H1 (cell line): ENCODE measurements around the gene ACTG1. TPM values are rescaled to one million over a fixed set of nuclear protein-coding genes. Genes with fewer than 3 reads are reported as not detected.

Experiments
- CTCF ChIA-PET: fragments of 300-600 bp; sonication (Branson Sonifier 250); formaldehyde crosslinking; loops from one replicate; lab custom pipeline; 2021; ENCODE audit not compliant: partially characterized antibody; lab: Charles Lee
- POLR2A ChIA-PET: fragments of 300-600 bp; sonication (Branson Sonifier 250); formaldehyde crosslinking; loops from one replicate; lab custom pipeline; 2021; ENCODE audit warnings: inconsistent platforms; ENCODE audit not compliant: partially characterized antibody; lab: Charles Lee
- DNase-seq, 2 experiments: peaks; one replicate each; pipeline versions ENCODE4 v3.0.0 to v3.0.0-alpha.2; 2010 to 2022; ENCODE audit warnings: low spot score in 2 of 2, low read depth in 1 of 2, mixed read lengths in 1 of 2
- FAIRE-seq: peaks from 2 replicates; lab custom pipeline; 2011; peaks lifted over from hg19 to GRCh38; lab: Jason Lieb, UNC
- H2AFZ ChIP-seq: 2 replicates; pipeline ENCODE4 v1.8.1; 2012; ENCODE audit warnings: low read length, inconsistent platforms
- H2AK5ac ChIP-seq: 2 replicates; pipeline ENCODE4 v1.6.1; 2013; ENCODE audit warnings: low read depth, low read length
- H2BK120ac ChIP-seq: replicated peaks from 2 replicates; pipeline ENCODE3; 2013; ENCODE audit warnings: low read depth, low read length, inconsistent platforms
- H2BK12ac ChIP-seq: 2 replicates; pipeline ENCODE4 v1.6.1; 2013; ENCODE audit warnings: low read depth, low read length
- H2BK15ac ChIP-seq: 2 replicates; pipeline ENCODE4 v1.6.1; 2013; ENCODE audit warnings: low read length
- H2BK20ac ChIP-seq: 2 replicates; pipeline ENCODE4 v1.6.1; 2013; ENCODE audit warnings: low read length
- H2BK5ac ChIP-seq: 2 replicates; pipeline ENCODE4 v1.6.1; 2013; ENCODE audit warnings: low read depth, low read length
- H3K14ac ChIP-seq: 2 replicates; pipeline ENCODE4 v1.6.1; 2013; ENCODE audit warnings: inconsistent platforms; ENCODE audit not compliant: insufficient read length
- H3K18ac ChIP-seq: 2 replicates; pipeline ENCODE4 v1.6.1; 2013; ENCODE audit warnings: low read length; ENCODE audit errors: extremely low read depth
- H3K23ac ChIP-seq: 2 replicates; pipeline ENCODE4 v1.6.1; 2013; ENCODE audit warnings: inconsistent platforms; ENCODE audit not compliant: insufficient read length
- H3K23me2 ChIP-seq: 2 replicates; pipeline ENCODE4 v1.6.1; 2013; ENCODE audit warnings: low read depth, low read length
- H3K27ac ChIP-seq: 2 replicates; pipeline ENCODE4 v1.6.1; 2011; ENCODE audit warnings: low read depth, low read length, inconsistent platforms
- H3K27me3 ChIP-seq, 4 experiments: replicated peaks in 1 of 4; 1 replicate in 1 of 4; 2 replicates in 3 of 4; pipeline versions ENCODE4 v1.6.1 to v1.8.1; 2011 to 2013; ENCODE audit warnings: low read length in 3 of 4, mild to moderate bottlenecking in 3 of 4, inconsistent platforms in 2 of 4, mixed read lengths in 2 of 4, moderate library complexity in 1 of 4; ENCODE audit not compliant: control insufficient read depth in 3 of 4, insufficient read depth in 3 of 4; ENCODE audit errors: extremely low read depth in 1 of 4
- H3K36me3 ChIP-seq, 4 experiments: 2 replicates each; pipeline versions ENCODE4 v1.6.1 to v1.8.1; 2011 to 2013; ENCODE audit warnings: mild to moderate bottlenecking in 4 of 4, low read length in 3 of 4, moderate library complexity in 2 of 4, control low read depth in 1 of 4, inconsistent platforms in 1 of 4; ENCODE audit not compliant: insufficient read depth in 4 of 4, control insufficient read depth in 2 of 4
- H3K4ac ChIP-seq: replicated peaks from 2 replicates; pipeline ENCODE3; 2013; ENCODE audit warnings: low read length, low read depth, mixed read lengths, inconsistent platforms; ENCODE audit not compliant: insufficient read length
- H3K4me1 ChIP-seq, 4 experiments: replicated peaks in 1 of 4; 1 replicate in 1 of 4; 2 replicates in 3 of 4; pipeline versions ENCODE4 v1.6.1 to v1.8.1; 2011 to 2013; ENCODE audit warnings: low read length in 3 of 4, inconsistent platforms in 2 of 4, mixed read lengths in 1 of 4; ENCODE audit not compliant: insufficient read depth in 4 of 4, control insufficient read depth in 3 of 4
- H3K4me2 ChIP-seq, 2 experiments: 2 replicates each; pipeline versions ENCODE4 v1.6.1 to v1.8.1; 2011 to 2013; ENCODE audit warnings: low read depth in 2 of 2, low read length in 2 of 2, control low read depth in 1 of 2, inconsistent platforms in 1 of 2, mild to moderate bottlenecking in 1 of 2; ENCODE audit not compliant: insufficient read depth in 1 of 2
- H3K4me3 ChIP-seq, 4 experiments: fragments of 200-600, 300-600 bp in 1 of 4; sonication (generic), shearing (Covaris generic), sonication (Bioruptor Twin) in 1 of 4; 2 replicates each; pipeline versions ENCODE4 v1.5.1 to v1.8.1; 2011 to 2016; ENCODE audit warnings: low read length in 4 of 4, low read depth in 3 of 4, control low read depth in 2 of 4, inconsistent platforms in 2 of 4, mild to moderate bottlenecking in 2 of 4, mixed read lengths in 1 of 4, moderate library complexity in 1 of 4; ENCODE audit not compliant: insufficient read depth in 2 of 4; ENCODE audit errors: extremely low read depth in 1 of 4
- H3K56ac ChIP-seq: replicated peaks from 2 replicates; pipeline ENCODE3; 2013; ENCODE audit warnings: low read depth, mild to moderate bottlenecking, mixed read lengths, low read length, inconsistent platforms; ENCODE audit not compliant: insufficient read length
- H3K79me1 ChIP-seq: 2 replicates; pipeline ENCODE4 v1.6.1; 2013; ENCODE audit warnings: low read depth, low read length, control low read depth
- H3K79me2 ChIP-seq, 2 experiments: 2 replicates each; pipeline versions ENCODE4 v1.6.1 to v1.8.1; 2012 to 2013; ENCODE audit warnings: low read length in 2 of 2, mild to moderate bottlenecking in 2 of 2, inconsistent platforms in 1 of 2; ENCODE audit not compliant: insufficient read depth in 2 of 2, control insufficient read depth in 1 of 2
- H3K9ac ChIP-seq, 4 experiments: replicated peaks in 1 of 4; 1 replicate in 1 of 4; 2 replicates in 3 of 4; pipeline versions ENCODE4 v1.6.1 to v1.8.1; 2011 to 2013; ENCODE audit warnings: low read depth in 3 of 4, low read length in 3 of 4, control low read depth in 2 of 4, mild to moderate bottlenecking in 2 of 4, moderate library complexity in 2 of 4, inconsistent platforms in 1 of 4; ENCODE audit errors: extremely low read depth in 1 of 4
- H3K9me3 ChIP-seq, 2 experiments: 2 replicates each; pipeline versions ENCODE4 v1.6.1 to v1.8.1; 2012 to 2013; ENCODE audit warnings: mild to moderate bottlenecking in 2 of 2, moderate library complexity in 2 of 2, control low read depth in 1 of 2, inconsistent platforms in 1 of 2, low read depth in 1 of 2, low read length in 1 of 2, mixed read lengths in 1 of 2; ENCODE audit not compliant: insufficient read depth in 2 of 2
- H4K20me1 ChIP-seq, 2 experiments: replicated peaks in 1 of 2; 2 replicates each; pipeline versions ENCODE3 to v1.8.1; 2011 to 2013; ENCODE audit warnings: inconsistent platforms in 2 of 2, low read length in 2 of 2, mild to moderate bottlenecking in 1 of 2; ENCODE audit not compliant: insufficient read depth in 2 of 2, control insufficient read depth in 1 of 2
- H4K5ac ChIP-seq: 2 replicates; pipeline ENCODE4 v1.6.1; 2013; ENCODE audit warnings: low read length, low read depth, mixed read lengths, inconsistent platforms; ENCODE audit not compliant: insufficient read length
- H4K8ac ChIP-seq: 2 replicates; pipeline ENCODE4 v1.8.0; 2013; ENCODE audit warnings: mild to moderate bottlenecking, moderate library complexity, low read length, inconsistent platforms; ENCODE audit not compliant: insufficient read depth; ENCODE audit errors: extremely low read depth
- H4K91ac ChIP-seq: replicated peaks from 2 replicates; pipeline ENCODE3; 2013; ENCODE audit warnings: low read length, mixed read lengths, inconsistent platforms; ENCODE audit not compliant: insufficient read length
- CBX5 ChIP-seq: fragments of 300-800, 300-1000 bp; sonication (generic); IDR thresholded peaks from 2 replicates; pipeline ENCODE4 v1.7.1; 2016; ENCODE audit warnings: antibody characterized with exemption, low read length, low read depth
- JUN ChIP-seq: IDR thresholded peaks from 2 replicates; pipeline ENCODE4 v1.6.1; 2011; ENCODE audit warnings: low read depth, mild to moderate bottlenecking, improper control_type of control experiment, low read length
- SP1 ChIP-seq: IDR thresholded peaks from 2 replicates; pipeline ENCODE4 v1.6.1; 2011; ENCODE audit warnings: low read depth, low read length
- ZNF274 ChIP-seq: IDR thresholded peaks from 2 replicates; pipeline ENCODE4 v1.7.0; 2012; ENCODE audit warnings: low read length, borderline replicate concordance; ENCODE audit errors: extremely low read depth
- WGBS, 2 experiments: shearing (Covaris generic) in 1 of 2; methylation state at CpG; one replicate each; pipeline versions ENCODE4 v1.1.6 to v1.1.7; 2013 to 2015; ENCODE audit warnings: low lambda C conversion rate in 2 of 2, mixed read lengths in 2 of 2, inconsistent platforms in 1 of 2, low coverage in 1 of 2, missing lambda C conversion rate in 1 of 2; ENCODE audit not compliant: insufficient replicate concordance in 2 of 2, insufficient coverage in 1 of 2, insufficient read length in 1 of 2; ENCODE audit errors: extremely low coverage in 1 of 2, missing lambda C conversion rate in 1 of 2; 5-methylcytosine and 5-hydroxymethylcytosine counted together
- polyA plus RNA-seq, 7 experiments: library from polyadenylated mRNA; depleted of rRNA in 3 of 7; stranded (reverse) in 5 of 7; unstranded in 2 of 7; fragments of >200 nt in 5 of 7; fragments of 200-250 nt in 2 of 7; gene quantifications; 1 replicate in 5 of 7; 2 replicates in 1 of 7; 4 replicates in 1 of 7; pipeline versions ENCODE4 v1.2.1 to v1.2.3, GENCODE V29; 2011 to 2013; ENCODE audit warnings: missing spikeins in 2 of 7, mixed read lengths in 2 of 7
- total RNA-seq: library from RNA; stranded (reverse); fragmentation: NEBNext Ultra II Directional; extraction: Animal tissue kit (Norgen Biotek cat#: 25700); gene quantifications from 2 replicates; pipeline ENCODE4 v1.2.1, GENCODE V29; 2021

The ACTG1 gene
- total and polyA plus RNA-seq, 2 of the 8 experiments (the other 6 are each of a cell fraction or from before 2014, with no cell fraction given) = 3,535 to 5,010 TPM

DNA sequence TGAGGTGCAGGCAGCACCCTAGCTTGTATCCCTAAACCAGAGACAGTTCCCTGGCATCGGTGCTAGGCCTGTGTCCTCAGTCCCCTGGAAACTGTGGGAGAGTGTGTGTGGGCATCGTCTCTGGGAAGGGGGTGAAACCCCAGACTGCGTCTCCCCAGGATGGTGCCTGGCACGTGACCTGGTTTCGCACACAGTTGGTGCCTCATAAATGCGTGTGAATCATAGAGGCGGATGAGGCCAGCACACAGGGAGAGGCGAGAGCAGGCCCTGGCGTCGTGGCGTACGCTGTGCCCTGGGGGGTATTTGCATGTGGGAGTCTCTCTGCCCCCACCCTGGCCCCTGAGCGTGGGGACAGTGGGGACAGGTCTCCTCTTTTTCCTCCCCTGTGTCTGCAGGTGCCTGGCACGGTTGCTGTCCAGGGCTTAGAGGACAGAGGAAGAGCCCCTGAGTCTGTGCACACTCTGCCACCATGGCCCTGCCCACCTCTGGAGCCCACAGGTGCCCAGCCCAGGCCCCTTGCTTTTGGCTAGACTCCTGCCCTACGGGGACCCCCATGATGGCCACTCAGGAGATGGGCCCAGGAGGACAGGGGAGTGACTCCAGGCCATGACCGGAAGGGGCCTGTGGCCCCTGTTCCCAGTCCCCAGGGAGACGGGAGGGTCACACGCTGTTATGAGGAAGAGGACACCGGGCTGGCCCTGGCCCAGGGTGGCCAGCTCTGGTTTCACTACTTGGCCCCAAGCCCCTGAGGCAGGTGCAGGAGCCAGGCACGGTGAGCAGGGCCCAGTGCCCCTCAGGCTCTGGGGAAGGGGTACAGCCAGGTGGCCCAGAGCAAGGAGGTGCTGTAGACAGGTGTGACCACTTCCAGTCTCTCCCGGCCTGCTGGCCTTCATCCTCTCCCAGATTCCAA lies 14.3 kb upstream of the ACTG1 start:
- Histone ChIP-seq H3K27me3 (peaks cover 0 to 7% (median 5%) of the 10 kb centered on the region in 4 experiments; a peak in 4 of 7 replicates), H2BK12ac (no peak overlapping the region), H3K36me3 (no peaks in the 10 kb centered on the region), H3K56ac (no peak overlapping the region), H3K18ac (no peak overlapping the region), H3K4me1 (peaks cover 0 to 11% (median 6%) of the 10 kb centered on the region in 4 experiments; a peak in 5 of 7 replicates), H2AFZ (no peak overlapping the region), H3K79me1 (no peaks in the 10 kb centered on the region), H2AK5ac (no peak overlapping the region), H2BK5ac (no peak overlapping the region), H3K9ac (no peak overlapping the region), H3K4ac (peak overlapping the region; percentile 38), H3K14ac (no peak overlapping the region), H3K4me2 (no peak overlapping the region), H3K23me2 (peaks cover 11% of the 10 kb centered on the region; the same call in 1 of the 2 replicates), H2BK120ac (no peak overlapping the region), H2BK15ac (no peak overlapping the region), H3K79me2 (no peaks in the 10 kb centered on the region), H4K91ac (no peak overlapping the region), H3K4me3 (no peak overlapping the region), H4K8ac (no peak overlapping the region), H3K27ac (no peak overlapping the region), H4K20me1 (peaks cover 2 to 8% of the 10 kb centered on the region in 2 experiments), H3K23ac (no peak overlapping the region), H2BK20ac (no peak overlapping the region), H3K9me3 (peaks cover 3 to 4% of the 10 kb centered on the region in 2 experiments; a peak in 1 of 4 replicates), H4K5ac (no peak overlapping the region)
- TF ChIP-seq SP1 (no peak), ZNF274 (no peak), JUN (no peak), CBX5 (no peak)
- ChIA-PET CTCF (interaction anchor here (1.0 to 2.6 kb wide), 4 partner anchors 10 to 88 kb away, joined by 3 to 16 read pairs (median 4); no protein-coding TSS in a partner anchor), POLR2A (interaction anchor here (1.3 to 30.5 kb wide), 5 partner anchors 10 to 30 kb away, joined by 4 to 1004 read pairs (median 10); partner anchors contain the start of gene ACTG1)
- WGBS, 2 experiments = 88% methylated on average over 20 of the region's 21 CpGs; no CpG with 5 or more reads in 1 of the 2 experiments
- DNase-seq (no peak), FAIRE-seq (no peak)
